Suprapubic skin (tissue), 4 donors: ENCODE data around the gene SH2B3. TPM values are rescaled to one million over a fixed set of nuclear protein-coding genes. Genes with fewer than 3 reads are reported as not detected.
A peak's percentile ranks its signal among the peaks of the same experiment; 100 is the strongest.

ENCODE experiments used
- DNase-seq, 2 donors: peaks; one replicate each; pipeline ENCODE4 v3.0.0-alpha.2; 2019; ENCODE audit warnings: low spot score in 2 of 2
- H3K27ac ChIP-seq: fragments of 200-600 bp; sonication (generic); one replicate; pipeline ENCODE4 v1.5.1; 2019
- H3K27me3 ChIP-seq: fragments of 200-600 bp; sonication (generic); one replicate; pipeline ENCODE4 v1.5.1; 2019
- H3K36me3 ChIP-seq: fragments of 200-600 bp; sonication (generic); one replicate; pipeline ENCODE4 v1.5.1; 2019
- H3K4me1 ChIP-seq: fragments of 200-600 bp; sonication (generic); one replicate; pipeline ENCODE4 v1.5.1; 2019
- H3K4me3 ChIP-seq: fragments of 200-600 bp; sonication (generic); one replicate; pipeline ENCODE4 v1.5.1; 2019; ENCODE audit warnings: mild to moderate bottlenecking
- H3K9me3 ChIP-seq: fragments of 200-600 bp; sonication (generic); one replicate; pipeline ENCODE4 v1.5.1; 2019
- EP300 ChIP-seq: sonication (generic); formaldehyde crosslinking; IDR thresholded peaks from one replicate; pipeline ENCODE4 v1.6.1; 2017; ENCODE audit warnings: antibody characterized with exemption
- POLR2A ChIP-seq, 2 donors: fragments of 450-650 bp; IDR thresholded peaks; one replicate each; pipeline ENCODE4 v1.6.1; 2017; ENCODE audit warnings: antibody characterized with exemption in 2 of 2, mild to moderate bottlenecking in 2 of 2, moderate library complexity in 2 of 2
- POLR2AphosphoS5 ChIP-seq, 3 donors: sonication (generic); formaldehyde crosslinking; IDR thresholded peaks; one replicate each; pipeline ENCODE4 v1.6.1; 2017; ENCODE audit warnings: antibody characterized with exemption in 3 of 3
- WGBS: methylation state at CpG from one replicate; pipeline ENCODE4 v1.1.5; 2018; 5-methylcytosine and 5-hydroxymethylcytosine counted together
- total RNA-seq, 4 donors: library from RNA; depleted of rRNA; stranded (reverse); fragments of >200 nt; gene quantifications; one replicate each; pipeline ENCODE4 v1.1.0, GENCODE V29; 2016
- TF ChIP-seq, protein P1 (sequence below), 2 donors: fragments of 200-600 bp in 1 of 2; fragments of 450-650 bp in 1 of 2; sonication (generic) in 1 of 2; IDR thresholded peaks; one replicate each; pipeline ENCODE4 v1.5.1; 2016 to 2019; ENCODE audit warnings: antibody characterized with exemption in 2 of 2, mild to moderate bottlenecking in 1 of 2, moderate library complexity in 1 of 2

Gene SH2B3
- total RNA-seq, 4 donors from 2014 or later = 3.4 to 7.1 (median 4.2) TPM

DNA sequence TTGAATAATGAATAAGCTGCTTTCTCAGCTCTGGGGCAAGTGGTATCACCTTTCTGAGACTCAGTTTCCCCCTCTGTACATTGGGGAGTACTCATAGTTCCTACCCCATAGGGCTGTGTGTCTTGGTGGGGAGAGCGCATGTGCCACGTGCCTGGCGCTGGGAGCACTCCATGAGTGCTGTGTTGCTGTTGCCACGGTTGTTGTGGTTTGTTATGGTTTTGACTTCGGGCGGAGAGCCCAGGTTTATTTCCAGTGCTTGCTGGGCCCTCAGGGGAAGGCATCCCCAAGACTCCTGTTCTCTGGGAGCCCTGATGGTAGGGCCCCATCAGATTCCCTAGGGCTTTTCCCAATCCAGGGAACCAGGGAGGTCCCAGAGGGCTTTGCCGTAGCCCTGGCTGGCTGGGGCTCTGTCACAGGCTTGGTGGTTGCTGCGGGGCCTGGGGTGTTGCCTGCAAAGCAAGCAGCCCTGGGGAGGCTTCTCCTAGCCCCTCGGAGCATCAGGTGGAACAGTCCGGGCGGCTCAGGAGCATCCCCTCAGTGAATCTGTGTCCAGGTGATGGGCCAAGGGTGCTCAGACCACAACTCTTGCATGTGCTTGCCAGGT lies 18.6 kb downstream of the SH2B3 start:
- H3K4me1 ChIP-seq = peaks cover 22% of the 10 kb centered on the region
- TF ChIP-seq EP300 (no peak), POLR2A (IDR thresholded peaks at IDR 0.05) (no peak), POLR2AphosphoS5 (IDR thresholded peaks at IDR 0.05) (no peak)
- TF ChIP-seq, protein P1, sequence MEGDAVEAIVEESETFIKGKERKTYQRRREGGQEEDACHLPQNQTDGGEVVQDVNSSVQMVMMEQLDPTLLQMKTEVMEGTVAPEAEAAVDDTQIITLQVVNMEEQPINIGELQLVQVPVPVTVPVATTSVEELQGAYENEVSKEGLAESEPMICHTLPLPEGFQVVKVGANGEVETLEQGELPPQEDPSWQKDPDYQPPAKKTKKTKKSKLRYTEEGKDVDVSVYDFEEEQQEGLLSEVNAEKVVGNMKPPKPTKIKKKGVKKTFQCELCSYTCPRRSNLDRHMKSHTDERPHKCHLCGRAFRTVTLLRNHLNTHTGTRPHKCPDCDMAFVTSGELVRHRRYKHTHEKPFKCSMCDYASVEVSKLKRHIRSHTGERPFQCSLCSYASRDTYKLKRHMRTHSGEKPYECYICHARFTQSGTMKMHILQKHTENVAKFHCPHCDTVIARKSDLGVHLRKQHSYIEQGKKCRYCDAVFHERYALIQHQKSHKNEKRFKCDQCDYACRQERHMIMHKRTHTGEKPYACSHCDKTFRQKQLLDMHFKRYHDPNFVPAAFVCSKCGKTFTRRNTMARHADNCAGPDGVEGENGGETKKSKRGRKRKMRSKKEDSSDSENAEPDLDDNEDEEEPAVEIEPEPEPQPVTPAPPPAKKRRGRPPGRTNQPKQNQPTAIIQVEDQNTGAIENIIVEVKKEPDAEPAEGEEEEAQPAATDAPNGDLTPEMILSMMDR (IDR thresholded peaks at IDR 0.05) = no peak
- H3K27me3 ChIP-seq = no peaks in the 10 kb centered on the region
- no peak overlapping the region for H3K4me3 ChIP-seq
- no peak overlapping the region for H3K27ac ChIP-seq
- H3K9me3 ChIP-seq = no peaks in the 10 kb centered on the region
- WGBS = 66% methylated on average over 9 of the region's 11 CpGs
- H3K36me3 ChIP-seq = peaks cover 11% of the 10 kb centered on the region
- DNase-seq = no peak

DNA sequence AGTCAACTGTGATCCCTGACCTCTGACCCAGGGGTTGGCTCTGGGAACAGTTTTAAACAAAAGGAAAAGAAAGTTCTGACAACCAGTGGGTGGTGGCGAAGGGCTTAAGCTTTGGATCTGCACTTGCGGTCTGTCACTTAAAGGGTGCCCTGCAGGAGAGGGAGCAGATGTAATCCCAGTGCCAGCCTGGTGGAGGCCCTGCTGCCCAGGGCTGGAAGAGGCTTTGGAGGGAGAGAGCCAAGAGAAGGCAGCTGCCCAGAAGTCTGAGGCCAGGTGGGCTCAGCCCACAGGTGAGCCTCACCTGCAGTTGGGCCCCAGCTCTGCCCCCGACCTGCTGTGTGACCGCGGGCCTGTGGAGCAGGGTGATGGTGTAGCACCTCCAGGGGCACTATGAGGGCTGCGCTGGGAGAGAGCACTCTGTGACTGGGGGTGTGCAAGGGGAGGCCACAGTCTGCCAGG lies 19.1 kb downstream of the SH2B3 start:
- Histone ChIP-seq H3K36me3 (peaks cover 6% of the 10 kb centered on the region), H3K27me3 (no peaks in the 10 kb centered on the region), H3K4me3 (no peak overlapping the region), H3K9me3 (no peaks in the 10 kb centered on the region), H3K4me1 (peaks cover 27% of the 10 kb centered on the region), H3K27ac (no peak overlapping the region)
- WGBS = 92% methylated on average over 6 of the region's 6 CpGs
- no peak for DNase-seq
- TF ChIP-seq, protein P1 (IDR thresholded peaks at IDR 0.05) = no peak
- TF ChIP-seq POLR2A (IDR thresholded peaks at IDR 0.05) = no peak
- TF ChIP-seq POLR2AphosphoS5 (IDR thresholded peaks at IDR 0.05) = no peak
- no peak for TF ChIP-seq EP300

DNA sequence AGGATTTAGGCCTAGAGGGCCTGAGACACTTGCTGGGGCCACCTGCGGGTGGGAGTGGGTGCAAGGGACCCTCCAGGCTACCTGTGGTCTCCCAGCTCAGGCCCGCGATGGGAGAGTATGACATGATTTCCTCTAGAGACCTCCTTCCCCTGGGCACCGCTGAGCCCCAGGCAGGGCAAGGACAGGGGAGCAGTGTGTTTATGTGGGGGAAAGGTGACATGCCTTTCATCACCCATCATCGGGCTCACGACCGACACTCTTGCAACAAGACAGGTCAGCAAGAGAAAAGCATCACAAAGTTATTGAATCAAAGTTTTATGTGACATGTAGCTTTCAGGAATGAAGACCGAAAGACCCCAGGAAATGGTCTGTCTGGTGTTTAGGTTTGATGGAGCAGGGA lies 19.9 kb downstream of the SH2B3 start:
- Histone ChIP-seq H3K4me1 (peaks cover 36% of the 10 kb centered on the region), H3K36me3 (peaks cover 2% of the 10 kb centered on the region), H3K4me3 (no peak overlapping the region), H3K27me3 (no peaks in the 10 kb centered on the region), H3K27ac (no peak overlapping the region), H3K9me3 (no peaks in the 10 kb centered on the region)
- TF ChIP-seq POLR2AphosphoS5 (IDR thresholded peaks at IDR 0.05) = no peak
- TF ChIP-seq EP300 = no peak
- TF ChIP-seq, protein P1 (IDR thresholded peaks at IDR 0.05) = no peak
- no peak for TF ChIP-seq POLR2A (IDR thresholded peaks at IDR 0.05)
- DNase-seq = peak in 1 of 2 donors; percentile 69
- WGBS = 78% methylated on average over 8 of the region's 8 CpGs

DNA sequence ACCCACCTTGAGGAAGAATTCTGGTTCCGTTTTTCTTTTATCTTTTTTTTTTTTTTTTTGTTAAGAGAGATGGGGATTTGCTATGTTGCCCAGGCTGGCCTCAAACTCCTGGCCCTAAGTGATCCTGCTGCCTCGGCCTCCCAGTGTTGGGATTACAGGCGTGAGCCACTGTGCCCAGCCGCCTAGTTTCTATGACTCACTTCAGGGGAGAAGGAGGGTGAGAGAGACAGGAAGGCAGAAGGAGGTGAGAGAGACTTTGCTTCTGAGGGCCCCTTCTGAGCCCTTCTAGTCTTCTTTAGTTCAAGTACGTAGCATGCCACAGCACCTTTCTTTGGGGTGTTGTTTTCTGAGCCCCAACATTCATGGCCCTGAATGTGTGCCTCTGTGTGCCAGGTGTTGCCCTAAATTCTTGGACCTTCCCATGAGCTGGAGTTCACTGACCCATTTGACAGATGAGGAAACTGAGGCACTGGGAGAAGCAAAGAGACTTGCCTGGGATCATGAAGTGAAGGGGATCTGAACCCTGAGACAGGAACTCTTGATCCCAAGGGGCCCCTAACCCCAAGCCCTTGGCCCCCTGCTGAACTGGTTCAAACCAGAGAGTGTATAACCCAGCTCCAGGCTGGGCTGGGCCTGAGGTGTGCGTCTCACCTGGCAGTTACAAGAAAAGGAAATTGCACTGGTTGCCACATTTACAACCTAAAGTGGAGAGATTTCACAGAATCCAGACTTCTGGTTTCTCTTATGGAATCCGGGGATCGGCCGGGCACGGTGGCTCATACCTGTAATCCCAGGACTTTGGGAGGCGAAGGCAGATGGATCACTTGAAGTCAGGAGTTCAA lies 20.8 kb downstream of the SH2B3 start:
- Histone ChIP-seq H3K36me3 (no peaks in the 10 kb centered on the region), H3K9me3 (no peaks in the 10 kb centered on the region), H3K27me3 (no peaks in the 10 kb centered on the region), H3K4me3 (no peak overlapping the region), H3K4me1 (peaks cover 41% of the 10 kb centered on the region), H3K27ac (no peak overlapping the region)
- TF ChIP-seq, protein P1 (IDR thresholded peaks at IDR 0.05) = no peak
- TF ChIP-seq POLR2A (IDR thresholded peaks at IDR 0.05) = no peak
- no peak for TF ChIP-seq POLR2AphosphoS5 (IDR thresholded peaks at IDR 0.05)
- TF ChIP-seq EP300 = no peak
- 83% methylated on average over 11 of the region's 11 CpGs for whole genome bisulfite sequencing
- no peak for DNase-seq

DNA sequence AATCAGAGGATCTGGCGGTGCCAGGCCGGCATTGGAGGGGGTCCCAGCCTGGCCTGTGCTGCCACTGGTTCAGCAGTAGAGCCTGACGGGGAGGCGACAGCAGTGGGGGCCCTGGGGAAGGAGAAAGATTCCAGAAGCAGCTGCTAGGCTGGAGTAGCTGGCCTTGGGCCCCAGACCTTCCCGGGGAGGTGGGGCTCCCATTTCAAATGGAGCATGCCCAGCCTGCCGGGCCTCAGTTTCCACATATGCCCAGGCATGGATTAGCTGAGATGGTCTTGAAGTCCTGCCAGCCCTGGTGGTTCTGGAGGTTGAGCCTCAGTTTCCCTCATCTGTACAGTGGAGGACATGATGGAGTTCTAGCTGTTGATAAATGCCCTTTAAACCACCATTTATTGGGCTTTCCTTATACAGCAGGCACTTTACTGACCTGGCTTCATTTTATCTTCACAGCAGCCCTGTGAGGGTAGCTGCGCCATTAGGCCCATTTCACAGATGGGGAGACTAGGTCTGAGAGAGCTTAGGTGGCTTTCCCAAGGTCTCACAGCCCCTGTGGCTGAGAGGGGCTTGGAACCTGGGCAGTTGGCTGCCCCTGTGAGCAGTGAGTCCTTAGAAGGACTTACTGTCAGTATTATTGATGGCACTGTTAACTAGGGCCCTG lies 21.8 kb downstream of the SH2B3 start:
- TF ChIP-seq POLR2AphosphoS5 (IDR thresholded peaks at IDR 0.05) = no peak
- no peak for TF ChIP-seq POLR2A (IDR thresholded peaks at IDR 0.05)
- TF ChIP-seq EP300 = no peak
- TF ChIP-seq, protein P1 (IDR thresholded peaks at IDR 0.05) = no peak
- no peaks in the 10 kb centered on the region for H3K9me3 ChIP-seq
- no peak overlapping the region for H3K27ac ChIP-seq
- H3K27me3 ChIP-seq = no peaks in the 10 kb centered on the region
- H3K4me3 ChIP-seq = no peak overlapping the region
- no peak for DNase-seq
- peaks cover 50% of the 10 kb centered on the region for H3K4me1 ChIP-seq
- no peaks in the 10 kb centered on the region for H3K36me3 ChIP-seq
- 91% methylated on average over 7 of the region's 7 CpGs for WGBS
